Kidney (tissue), 14 donors: ENCODE data around the gene SPINK9. TPM values are rescaled to one million over a fixed set of nuclear protein-coding genes. Genes with fewer than 3 reads are reported as not detected.

ENCODE experiments used
- DNase-seq, 5 donors: peaks; one replicate each; pipeline ENCODE4 v3.0.0-alpha.2; 2013 to 2020
- FAIRE-seq: peaks from 2 replicates; lab custom pipeline; 2012; peaks lifted over from hg19 to GRCh38; lab: Jason Lieb, UNC
- H3K27ac ChIP-seq, 2 donors: one replicate each; pipeline ENCODE4 v1.7.0; 2013; ENCODE audit warnings: low read depth in 2 of 2, low read length in 2 of 2, inconsistent platforms in 1 of 2
- H3K27me3 ChIP-seq: one replicate; pipeline ENCODE4 v1.7.1; 2013; ENCODE audit warnings: low read length, inconsistent platforms; ENCODE audit not compliant: control insufficient read depth, insufficient read depth
- H3K36me3 ChIP-seq, 3 donors: one replicate each; pipeline versions ENCODE4 v1.7.0 to v1.7.1; 2013; ENCODE audit warnings: low read length in 3 of 3, control low read depth in 1 of 3, inconsistent platforms in 1 of 3; ENCODE audit not compliant: insufficient read depth in 3 of 3, control insufficient read depth in 2 of 3
- H3K4me1 ChIP-seq, 3 donors: one replicate each; pipeline versions ENCODE4 v1.7.0 to v1.7.1; 2013; ENCODE audit warnings: low read length in 3 of 3, inconsistent platforms in 1 of 3, low read depth in 1 of 3; ENCODE audit not compliant: control insufficient read depth in 2 of 3, insufficient read depth in 2 of 3
- H3K4me3 ChIP-seq, 3 donors: one replicate each; pipeline versions ENCODE4 v1.7.0 to v1.8.1; 2013; ENCODE audit warnings: low read length in 3 of 3, control low read depth in 1 of 3, inconsistent platforms in 1 of 3
- H3K9ac ChIP-seq, 3 donors: one replicate each; pipeline versions ENCODE4 v1.7.0 to v1.7.1; 2013; ENCODE audit warnings: low read length in 3 of 3, control low read depth in 1 of 3, inconsistent platforms in 1 of 3
- H3K9me3 ChIP-seq, 3 donors: one replicate each; pipeline versions ENCODE4 v1.7.0 to v1.7.1; 2013; ENCODE audit warnings: low read length in 3 of 3, control low read depth in 1 of 3, inconsistent platforms in 1 of 3; ENCODE audit not compliant: control insufficient read depth in 2 of 3, insufficient read depth in 1 of 3
- CTCF ChIP-seq: IDR thresholded peaks from 3 replicates; pipeline ENCODE4 v1.5.1; 2012; ENCODE audit warnings: mild to moderate bottlenecking, moderate library complexity, borderline replicate concordance; ENCODE audit not compliant: insufficient read depth; ENCODE audit errors: extremely low read depth
- intact Hi-C: fragments of 100-400 bp; cut with DNase I; formaldehyde crosslinking; loops from one replicate; pipeline ENCODE4 v1.11.1; 2022
- polyA plus RNA-seq: library from polyadenylated mRNA; stranded (reverse); fragments of 350-450 nt; fragmentation: Illumina TruSeq; extraction: RNeasy Lipid Tissue Mini Kit (QIAGEN cat#74804); gene quantifications from one replicate; pipeline ENCODE4 v1.2.3, GENCODE V29; 2014; ENCODE audit warnings: low read depth, low replicate concordance; ENCODE audit not compliant: insufficient read depth
- total RNA-seq: library from RNA; stranded (reverse); fragmentation: NEBNext Ultra II Directional; extraction: Animal tissue kit (Norgen Biotek cat#: 25700); gene quantifications from one replicate; pipeline ENCODE4 v1.2.1, GENCODE V29; 2021
- donor health status: control.
- donor health status: control.
- donor health status: control.
- donor health status: control.
- donor health status: control.
- donor health status: DM: yes; HTN: yes; CAD: no.
- donor health status: Normal renal cell carcinoma (clear cell type).

SPINK9 gene
- total and polyA plus RNA-seq, 2 donors from 2014 or later: not detected

DNA sequence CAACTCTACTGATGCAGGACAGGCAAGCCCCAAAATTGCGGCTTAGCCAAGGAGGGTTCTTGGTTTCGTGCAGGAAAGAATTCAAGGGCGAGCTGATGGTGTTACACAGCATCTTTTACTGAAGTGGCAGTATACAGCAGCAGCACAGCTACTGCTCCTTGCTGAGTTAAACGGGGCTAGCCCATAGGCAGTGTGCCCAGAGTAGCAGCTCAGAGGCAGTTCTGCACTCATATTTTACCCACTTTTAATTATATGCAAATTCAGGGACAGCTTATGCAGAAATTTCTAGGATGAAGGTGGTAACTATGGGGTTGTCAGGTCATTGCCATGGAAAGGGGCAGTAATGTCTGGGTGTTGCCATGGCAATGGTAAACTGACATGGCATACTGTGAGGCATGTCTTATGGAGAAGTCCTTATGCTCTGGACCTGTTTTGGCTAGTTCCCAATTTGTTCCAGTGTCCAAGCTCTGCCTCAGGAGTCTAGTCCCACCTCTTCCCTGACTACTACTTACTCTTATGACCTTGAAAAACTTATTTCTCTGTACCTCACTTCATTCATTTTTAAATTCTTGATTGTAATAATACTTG is 2.0 kb upstream of the SPINK9 start:
- no peaks in the 10 kb centered on the region for H3K27me3 ChIP-seq
- TF ChIP-seq CTCF: no peak
- intact Hi-C loops: no loop called here
- no peaks in the 10 kb centered on the region for H3K4me1 ChIP-seq
- no peak for DNase-seq
- H3K27ac ChIP-seq: no peak overlapping the region
- H3K4me3 ChIP-seq: no peak overlapping the region
- no peaks in the 10 kb centered on the region for H3K36me3 ChIP-seq
- no peaks in the 10 kb centered on the region for H3K9me3 ChIP-seq
- no peak for FAIRE-seq
- H3K9ac ChIP-seq: no peak overlapping the region

DNA sequence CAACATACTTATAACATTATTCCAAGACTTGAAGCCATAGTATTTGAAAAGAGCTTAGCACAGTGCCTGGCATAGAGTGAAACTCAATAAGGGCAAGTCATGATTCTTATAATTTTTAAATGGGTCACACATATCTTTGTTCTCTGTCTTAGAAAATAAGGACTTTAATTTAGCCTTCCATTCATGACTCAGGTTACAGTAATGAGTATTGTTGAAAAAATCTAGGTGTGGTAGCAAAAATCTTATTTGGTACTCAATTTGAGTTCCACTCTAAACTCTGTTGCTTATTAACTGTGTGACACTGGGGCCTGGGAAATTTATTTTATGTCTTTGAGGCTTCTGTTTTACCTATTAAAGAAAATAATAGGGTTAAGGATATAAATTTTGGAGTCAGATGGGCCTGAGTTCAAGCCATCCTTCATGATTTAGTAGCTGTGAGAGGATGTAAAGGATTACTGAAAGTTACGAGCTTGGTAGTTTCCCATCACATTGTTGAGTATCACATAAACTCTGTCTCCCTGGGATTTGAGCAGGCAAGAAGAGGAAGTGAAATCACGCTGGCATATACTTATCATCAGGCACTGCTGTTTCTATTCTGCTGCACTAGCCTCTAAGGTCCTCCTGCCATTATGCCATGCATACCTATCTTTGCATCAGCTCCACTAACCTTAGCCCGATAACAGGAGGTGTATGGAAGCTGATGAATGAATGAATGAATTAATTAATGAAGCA is 1.5 kb downstream of the SPINK9 start:
- no peak overlapping the region for H3K4me3 ChIP-seq
- no peaks in the 10 kb centered on the region for H3K27me3 ChIP-seq
- intact Hi-C loops: no loop called here
- no peaks in the 10 kb centered on the region for H3K4me1 ChIP-seq
- H3K9ac ChIP-seq: no peak overlapping the region
- H3K27ac ChIP-seq: no peak overlapping the region
- TF ChIP-seq CTCF: no peak
- DNase-seq: no peak
- H3K9me3 ChIP-seq: no peaks in the 10 kb centered on the region
- FAIRE-seq: no peak
- H3K36me3 ChIP-seq: no peaks in the 10 kb centered on the region

DNA sequence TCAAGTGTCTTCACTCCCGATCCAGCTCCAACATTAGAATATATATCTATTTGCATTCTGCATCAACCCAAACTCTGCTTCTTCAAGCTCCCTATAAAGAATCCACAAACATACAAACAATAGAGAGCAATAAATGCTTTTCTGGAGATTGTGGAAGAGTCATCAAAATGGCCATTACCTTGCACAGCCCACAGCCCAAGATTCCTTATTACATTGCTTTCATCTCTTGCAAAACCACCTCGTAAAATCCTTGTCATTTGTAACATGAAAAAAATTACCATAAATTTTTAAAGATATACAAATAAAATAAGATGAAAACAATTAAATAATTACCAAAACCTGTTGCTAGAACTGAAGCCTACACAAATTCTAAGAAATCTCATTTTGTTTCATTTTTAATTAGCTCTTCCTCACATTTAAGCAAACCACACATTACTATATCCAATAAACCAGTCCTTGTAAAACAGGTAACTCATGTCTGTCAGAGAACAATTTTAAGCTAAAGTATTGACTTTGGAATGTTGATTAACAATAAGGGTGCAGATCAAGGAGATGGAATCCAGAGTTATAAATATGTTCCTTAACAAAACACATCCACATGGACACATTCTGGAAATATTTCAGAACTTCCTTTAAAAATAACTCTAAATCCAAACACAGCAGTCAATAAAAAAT is 7.1 kb downstream of the SPINK9 start:
- intact Hi-C loops: no loop called here

More for the DNA sequence above, 7.1 kb downstream of the SPINK9 start:
- no peaks in the 10 kb centered on the region for H3K27me3 ChIP-seq
- no peak for TF ChIP-seq CTCF
- no peaks in the 10 kb centered on the region for H3K9me3 ChIP-seq
- no peak for FAIRE-seq
- H3K27ac ChIP-seq: no peak overlapping the region
- no peaks in the 10 kb centered on the region for H3K36me3 ChIP-seq
- H3K4me1 ChIP-seq: no peaks in the 10 kb centered on the region
- no peak overlapping the region for H3K4me3 ChIP-seq
- H3K9ac ChIP-seq: no peak overlapping the region
- DNase-seq: no peak
